Ovary (tissue), 3 donors: ENCODE data around the gene ZNF205.

Experiments used
- CTCF ChIP-seq, 3 donors: fragments of 450-650 bp in 2 of 3; fragments of 200-600 bp in 1 of 3; IDR thresholded peaks; one replicate each; pipeline versions ENCODE4 v1.5.1 to v1.8.0; 2016 to 2022; ENCODE audit warnings: antibody characterized with exemption in 3 of 3, mild to moderate bottlenecking in 1 of 3
- EP300 ChIP-seq: sonication (generic); formaldehyde crosslinking; IDR thresholded peaks from one replicate; pipeline ENCODE4 v1.6.1; 2017; ENCODE audit warnings: antibody characterized with exemption
- POLR2A ChIP-seq: fragments of 450-650 bp; IDR thresholded peaks from one replicate; pipeline ENCODE4 v1.6.1; 2017; ENCODE audit warnings: antibody characterized with exemption, mild to moderate bottlenecking, moderate library complexity
- donor health status: DM: no; HTN: no; CAD: no.

GRCh38 chr16:3142770-3143169, 30.4 kb downstream of the ZNF205 start:
- TF ChIP-seq POLR2A (no peak), CTCF (IDR thresholded peaks at IDR 0.05) (no peak), EP300 (no peak)
